ENCODE data around the gene MUC2.

MUC2 gene

DNA sequence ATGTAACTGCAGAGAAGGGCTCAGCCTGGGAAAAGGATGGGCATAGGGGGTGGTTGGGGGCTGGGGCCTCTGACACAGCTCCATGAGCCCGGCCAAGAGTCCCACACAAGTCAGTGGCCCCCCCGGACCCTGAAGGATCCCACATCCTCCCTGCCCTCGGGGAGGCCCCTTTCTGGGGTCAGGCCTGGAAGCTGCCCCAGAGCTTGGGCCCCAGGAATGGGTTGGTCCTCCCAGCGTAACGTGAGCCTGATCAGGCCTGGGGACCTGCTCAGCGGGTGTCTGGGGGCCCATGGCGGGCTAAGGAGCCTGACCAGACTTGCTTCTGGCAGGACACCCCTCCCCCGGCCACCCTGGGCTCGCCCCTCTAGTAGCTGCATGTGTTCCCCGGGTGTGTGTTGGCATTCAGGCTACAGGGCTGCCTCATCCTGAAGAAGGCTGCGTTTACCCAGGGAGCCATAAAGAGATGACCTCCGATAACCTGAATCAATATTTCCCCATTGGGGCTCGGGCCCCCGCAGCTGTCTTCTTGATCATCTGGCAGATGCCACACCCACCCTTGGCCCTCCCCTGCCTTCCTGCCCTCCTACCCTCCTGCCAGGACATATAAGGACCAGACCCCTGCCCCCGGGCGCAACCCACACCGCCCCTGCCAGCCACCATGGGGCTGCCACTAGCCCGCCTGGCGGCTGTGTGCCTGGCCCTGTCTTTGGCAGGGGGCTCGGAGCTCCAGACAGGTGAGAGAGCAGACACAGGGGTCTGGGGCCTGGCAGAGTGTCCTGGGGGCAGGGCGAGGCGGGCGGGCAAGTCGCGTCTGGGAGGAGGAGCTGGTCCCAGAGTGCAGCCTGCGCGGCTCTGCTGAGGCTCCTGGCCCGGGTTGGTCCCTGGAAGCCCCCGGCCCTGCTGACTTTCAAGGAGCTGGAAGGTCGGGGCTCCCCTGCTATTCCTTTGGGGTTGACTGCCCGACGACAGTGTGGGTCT, at the start of gene MUC2:
TSS of gene MUC2 (plus strand) at position 631 of the 978 bp plus-strand sequence.
- DNase-seq: no peak
- in situ Hi-C loops (cut with MboI; ENCODE audit: low pct_unique_long_range_greater_than_20kb, low sequenced_read_pairs): no loop called here

DNA sequence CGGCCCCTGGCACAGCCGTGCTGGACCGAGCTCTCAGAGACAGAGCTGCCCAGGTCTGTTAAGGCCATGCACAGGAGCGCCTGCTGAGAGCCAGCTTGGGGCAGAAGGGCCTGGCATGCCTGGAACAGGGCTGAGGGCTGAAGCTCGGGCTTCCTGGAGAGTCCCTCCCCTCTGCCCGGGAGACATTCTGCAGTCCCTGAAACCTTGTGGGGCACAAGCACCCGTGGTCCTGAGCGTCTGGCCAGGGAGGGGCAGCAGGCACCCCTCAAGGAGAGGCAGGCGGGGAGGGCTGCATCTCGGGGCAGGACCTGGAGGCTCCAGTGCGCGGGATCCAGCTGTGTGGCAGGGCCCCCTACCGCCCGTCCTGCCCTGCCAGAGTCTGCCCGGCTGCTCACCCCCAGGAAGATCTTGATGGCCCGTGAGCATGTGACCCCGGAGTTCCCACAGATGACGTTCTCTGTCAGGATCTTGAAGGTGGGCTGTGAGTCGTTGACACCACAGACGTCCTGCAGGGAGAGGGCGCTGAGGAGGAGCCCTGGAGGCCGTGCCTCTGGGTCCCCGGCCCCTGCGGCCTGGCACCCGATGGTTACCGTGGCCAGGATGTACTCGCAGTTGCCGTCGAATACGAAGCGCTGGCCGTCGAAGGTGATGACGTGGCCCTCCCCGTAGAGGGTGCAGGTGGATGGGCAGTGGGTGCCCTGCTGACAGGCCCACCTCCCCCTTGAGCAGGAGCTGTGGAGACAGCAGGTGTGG, 49.1 kb upstream of the MUC2 start:
- in situ Hi-C loops (cut with MboI; ENCODE audit: low pct_unique_long_range_greater_than_20kb, low sequenced_read_pairs): no loop called here
- no peak for DNase-seq

DNA sequence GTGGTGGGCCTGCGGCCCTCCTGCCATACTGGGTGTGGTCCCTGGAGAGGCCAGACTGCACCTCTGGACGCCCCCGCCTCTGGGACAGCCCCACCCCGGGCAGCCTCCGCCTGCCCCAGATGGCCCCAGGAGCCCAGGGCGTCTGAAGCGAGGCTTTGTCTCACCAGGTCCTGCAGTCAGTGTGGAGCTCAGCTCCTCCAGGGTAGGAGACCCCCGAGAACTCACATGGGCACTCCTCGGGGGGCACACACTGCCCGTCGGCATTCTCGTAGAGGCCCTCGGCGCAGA, 48.6 kb upstream of the MUC2 start:
- no peak for DNase-seq
- in situ Hi-C loops (cut with MboI; ENCODE audit: low pct_unique_long_range_greater_than_20kb, low sequenced_read_pairs): no loop called here

DNA sequence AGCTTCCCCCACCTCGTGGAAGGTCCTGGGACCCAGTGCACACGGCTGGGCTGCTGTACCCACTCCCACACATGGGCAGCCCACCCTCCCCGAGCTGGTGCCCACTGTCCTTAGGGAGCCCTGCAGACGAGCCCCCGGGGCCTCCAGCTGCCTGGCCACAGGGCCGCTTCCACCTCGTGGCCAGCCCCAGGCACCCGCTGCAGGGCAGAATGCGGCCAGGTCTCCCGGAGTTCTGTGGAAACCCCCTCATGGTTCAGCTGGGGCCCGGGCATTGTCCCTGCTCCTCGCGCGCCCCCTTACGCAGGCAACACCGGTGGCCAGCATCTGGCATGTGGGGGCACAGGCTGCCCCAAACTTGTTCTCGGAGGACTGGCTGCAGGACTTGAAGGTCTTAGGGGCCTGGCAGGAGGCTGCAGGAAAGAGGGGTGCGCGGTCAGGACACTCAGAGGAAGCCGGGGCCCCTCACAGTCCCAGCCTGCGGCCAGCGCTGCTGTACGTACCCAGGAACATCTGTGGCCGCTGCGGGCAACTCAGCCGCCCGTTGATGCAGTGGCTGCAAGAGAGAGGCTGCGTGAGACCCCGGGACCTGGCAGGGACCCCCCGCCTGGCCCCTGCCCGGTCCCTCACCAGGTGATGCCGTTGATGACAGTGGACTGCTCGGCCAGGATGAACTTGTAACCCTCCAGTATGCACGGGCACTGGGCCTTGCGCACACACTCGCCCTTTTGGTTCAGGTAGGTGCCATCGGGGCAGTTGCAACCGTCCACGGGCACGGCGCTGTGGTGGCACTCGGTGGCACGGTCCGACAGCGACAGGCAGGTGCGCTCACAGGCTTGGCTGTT, 47.8 kb upstream of the MUC2 start:
- in situ Hi-C loops (cut with MboI; ENCODE audit: low pct_unique_long_range_greater_than_20kb, low sequenced_read_pairs): no loop called here
- DNase-seq: no peak

DNA sequence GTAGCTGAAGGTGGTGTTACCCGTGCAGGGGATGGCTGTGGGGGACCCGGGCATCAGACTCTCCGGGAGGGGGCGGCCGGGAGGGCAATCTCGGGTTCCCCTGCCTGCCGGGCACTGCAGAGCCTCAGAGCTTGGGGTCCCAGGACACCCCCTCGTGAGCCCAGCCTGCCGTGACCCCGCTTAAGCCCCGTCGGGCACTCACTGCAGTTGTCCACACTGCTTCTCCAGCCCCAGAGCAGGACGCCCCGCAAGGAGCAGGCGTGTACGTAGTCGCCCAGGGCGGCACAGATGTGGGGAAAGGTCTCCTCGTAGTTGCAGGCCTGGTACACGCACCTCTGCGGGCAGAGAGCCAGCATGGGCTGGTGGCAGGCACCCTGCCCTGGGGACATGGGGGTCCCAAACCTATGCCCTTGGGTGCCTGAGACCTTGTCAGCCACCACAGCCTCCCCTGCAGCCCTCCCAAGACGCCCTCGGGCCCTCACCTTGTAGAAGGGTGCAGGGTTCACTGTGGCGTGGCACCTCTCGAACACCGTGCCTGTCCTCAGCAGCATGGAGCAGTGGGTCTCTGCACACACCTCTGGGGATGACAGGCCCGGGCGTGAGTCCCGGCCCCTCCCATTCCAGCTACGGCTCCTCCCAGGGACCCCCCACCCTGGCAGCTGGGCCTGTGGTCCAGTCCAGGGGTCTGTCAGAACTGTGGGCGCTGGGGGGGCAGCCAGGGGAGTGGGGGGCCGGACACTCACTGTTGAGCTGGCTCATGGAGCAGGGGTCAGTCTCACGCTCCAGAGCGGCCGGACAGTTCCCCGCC, 47.0 kb upstream of the MUC2 start:
- DNase-seq: no peak
- in situ Hi-C loops (cut with MboI; ENCODE audit: low pct_unique_long_range_greater_than_20kb, low sequenced_read_pairs): no loop called here

DNA sequence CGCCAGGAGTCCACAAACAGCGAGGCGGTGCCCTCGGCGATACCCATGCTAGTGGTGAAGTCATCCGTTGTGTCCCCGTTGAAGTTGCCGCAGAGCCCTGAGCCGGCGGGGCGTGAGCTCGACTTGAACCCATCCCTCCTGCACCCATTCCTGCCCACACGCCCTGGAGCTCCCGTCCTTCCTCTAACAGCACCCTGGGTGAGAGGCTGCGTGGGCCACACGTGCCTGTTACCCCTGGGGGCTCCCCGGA, 46.5 kb upstream of the MUC2 start:
- no peak for DNase-seq

DNA sequence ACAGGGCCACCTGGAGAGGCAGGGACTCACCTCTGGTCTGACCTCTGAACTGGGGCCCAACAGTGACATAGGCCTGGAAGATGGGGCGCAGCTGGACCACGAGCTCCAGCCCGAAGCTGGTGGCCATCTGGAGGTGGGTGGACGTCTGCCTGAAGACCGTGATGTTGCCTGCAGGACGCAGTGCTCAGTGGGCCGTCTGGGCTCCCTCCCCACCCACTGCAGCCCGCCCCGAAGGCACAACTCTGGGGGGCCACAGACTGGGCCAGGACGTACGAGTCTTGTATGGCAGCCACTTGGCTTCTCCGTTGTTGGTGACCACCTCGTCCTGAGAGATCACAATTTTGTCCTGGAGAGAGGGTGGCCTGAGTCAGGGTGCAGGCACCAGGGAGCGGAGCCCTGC, 46.1 kb upstream of the MUC2 start:
- no peak for DNase-seq
- in situ Hi-C loops (cut with MboI; ENCODE audit: low pct_unique_long_range_greater_than_20kb, low sequenced_read_pairs): no loop called here

More for the DNA sequence above, 46.5 kb upstream of the MUC2 start:
- in situ Hi-C loops (cut with MboI; ENCODE audit: low pct_unique_long_range_greater_than_20kb, low sequenced_read_pairs): no loop called here

DNA sequence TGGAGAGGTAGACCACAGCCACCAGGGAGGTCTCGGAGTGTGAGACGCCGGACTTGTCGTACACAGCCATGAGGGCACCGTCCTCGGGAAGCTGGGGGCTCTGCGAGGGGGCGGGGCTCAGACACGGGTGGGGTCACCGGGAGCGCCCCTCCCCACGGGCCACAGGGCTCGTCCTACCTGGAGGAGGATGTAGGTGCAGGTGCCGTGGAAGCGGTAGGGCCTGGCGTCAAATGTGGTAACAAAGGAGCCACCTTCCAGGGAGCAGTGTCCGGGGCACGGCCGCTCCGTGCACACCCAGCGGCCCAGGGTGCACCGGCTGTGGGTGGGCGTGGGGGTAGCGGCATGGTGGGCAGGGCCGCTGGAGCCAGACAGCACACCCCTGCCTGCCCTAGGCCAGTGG, 45.6 kb upstream of the MUC2 start:
- in situ Hi-C loops (cut with MboI; ENCODE audit: low pct_unique_long_range_greater_than_20kb, low sequenced_read_pairs): no loop called here
- no peak for DNase-seq

DNA sequence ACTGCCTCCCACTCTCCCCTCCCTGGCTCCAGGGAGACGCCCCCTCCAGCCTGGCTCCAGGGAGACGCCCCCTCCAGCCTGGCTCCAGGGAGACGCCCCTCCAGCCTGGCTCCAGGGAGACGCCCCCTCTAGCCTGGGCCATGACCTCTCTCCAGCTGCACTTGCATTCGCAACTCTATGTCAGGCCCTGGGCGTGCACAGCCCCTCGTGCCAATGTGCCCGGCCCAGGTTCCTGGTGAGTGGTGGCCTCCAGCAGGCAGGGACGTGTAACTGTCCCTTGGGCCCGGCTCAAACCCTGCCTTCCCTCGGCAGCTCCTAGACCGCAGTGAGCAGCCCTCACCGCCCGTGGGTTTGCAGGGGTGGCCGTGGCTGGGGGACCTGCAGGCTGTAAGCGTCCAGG, 45.0 kb upstream of the MUC2 start:
- in situ Hi-C loops (cut with MboI; ENCODE audit: low pct_unique_long_range_greater_than_20kb, low sequenced_read_pairs): no loop called here
- no peak for DNase-seq

DNA sequence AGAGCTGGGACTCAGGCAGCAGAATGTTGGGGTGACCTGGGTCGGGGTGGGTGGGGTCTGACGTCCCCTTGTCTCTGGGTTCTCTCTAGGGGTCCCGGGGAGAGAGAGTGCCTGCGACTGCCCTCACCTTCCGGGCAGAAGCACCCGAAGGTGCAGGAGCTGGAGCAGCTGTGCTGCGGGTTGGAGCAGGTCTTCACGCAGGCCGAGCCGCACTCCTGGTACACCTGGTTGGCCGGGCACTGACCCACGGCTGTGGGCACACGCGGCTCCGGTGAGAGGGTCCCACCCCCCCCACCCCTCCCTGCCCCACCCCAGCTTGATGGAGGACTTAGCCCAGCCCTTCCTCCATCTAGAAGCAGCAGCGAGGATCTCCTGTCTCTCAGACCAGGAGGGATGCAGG, 44.6 kb upstream of the MUC2 start:
- in situ Hi-C loops (cut with MboI; ENCODE audit: low pct_unique_long_range_greater_than_20kb, low sequenced_read_pairs): no loop called here
- DNase-seq: no peak

DNA sequence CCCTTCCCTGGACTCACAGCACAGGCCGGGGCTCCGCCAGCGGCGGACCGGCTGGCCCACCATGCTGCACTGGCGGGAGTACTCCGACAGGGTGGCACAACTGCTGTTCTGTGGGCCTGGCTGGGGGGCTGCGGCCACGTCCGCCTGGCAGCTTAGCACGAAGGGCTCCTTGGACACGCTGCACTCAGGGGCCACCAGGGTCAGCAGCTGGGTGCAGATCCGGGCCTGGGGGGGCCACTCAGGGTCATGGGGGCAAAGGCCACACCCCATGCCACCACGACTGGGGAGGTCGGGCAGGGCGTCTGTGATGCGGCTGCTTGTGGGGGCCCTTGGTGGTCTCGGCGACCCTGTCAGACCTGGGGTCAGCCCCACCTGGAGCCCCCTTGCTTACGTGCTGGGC, 44.1 kb upstream of the MUC2 start:
- in situ Hi-C loops (cut with MboI; ENCODE audit: low pct_unique_long_range_greater_than_20kb, low sequenced_read_pairs): no loop called here

DNA sequence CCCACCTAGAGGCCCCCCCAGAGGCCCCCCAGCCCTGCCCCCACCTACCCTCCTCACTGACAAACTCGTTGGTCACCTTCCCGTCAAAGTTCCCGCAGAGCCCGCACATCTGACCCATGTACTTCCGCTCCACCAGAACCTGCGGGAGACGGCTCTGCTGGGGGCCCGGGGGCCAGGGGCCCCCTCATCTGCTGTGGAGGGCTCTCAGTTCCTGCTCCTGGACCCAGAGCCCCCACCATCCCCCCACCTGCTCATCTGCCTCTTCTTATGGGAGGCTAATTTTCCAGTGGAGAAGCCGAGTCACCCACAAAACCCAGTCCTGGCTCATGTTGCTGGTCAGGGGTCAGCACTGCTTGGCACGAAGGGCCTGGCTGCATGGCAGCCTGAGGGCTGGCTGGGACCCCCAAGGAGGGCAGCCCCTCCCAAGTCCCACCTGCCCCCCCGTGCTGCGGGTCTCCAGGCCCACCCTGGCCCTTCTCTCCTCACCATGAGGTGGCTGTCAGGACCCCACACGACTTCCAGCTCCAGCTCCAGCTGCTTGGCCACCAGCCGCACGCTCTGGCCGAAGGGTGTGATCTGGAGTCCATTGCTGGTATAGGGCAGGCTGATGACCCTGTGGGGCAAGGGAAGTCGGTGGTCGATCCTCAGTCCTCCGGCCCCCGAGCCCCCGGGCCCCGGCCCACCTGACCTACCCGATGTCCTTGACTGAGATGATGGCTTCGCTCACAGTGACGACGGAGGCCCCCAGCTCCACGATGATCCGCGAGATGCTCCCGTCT, 43.4 kb upstream of the MUC2 start:
- in situ Hi-C loops (cut with MboI; ENCODE audit: low pct_unique_long_range_greater_than_20kb, low sequenced_read_pairs): no loop called here

More for the DNA sequence above, 44.1 kb upstream of the MUC2 start:
- no peak for DNase-seq

DNA sequence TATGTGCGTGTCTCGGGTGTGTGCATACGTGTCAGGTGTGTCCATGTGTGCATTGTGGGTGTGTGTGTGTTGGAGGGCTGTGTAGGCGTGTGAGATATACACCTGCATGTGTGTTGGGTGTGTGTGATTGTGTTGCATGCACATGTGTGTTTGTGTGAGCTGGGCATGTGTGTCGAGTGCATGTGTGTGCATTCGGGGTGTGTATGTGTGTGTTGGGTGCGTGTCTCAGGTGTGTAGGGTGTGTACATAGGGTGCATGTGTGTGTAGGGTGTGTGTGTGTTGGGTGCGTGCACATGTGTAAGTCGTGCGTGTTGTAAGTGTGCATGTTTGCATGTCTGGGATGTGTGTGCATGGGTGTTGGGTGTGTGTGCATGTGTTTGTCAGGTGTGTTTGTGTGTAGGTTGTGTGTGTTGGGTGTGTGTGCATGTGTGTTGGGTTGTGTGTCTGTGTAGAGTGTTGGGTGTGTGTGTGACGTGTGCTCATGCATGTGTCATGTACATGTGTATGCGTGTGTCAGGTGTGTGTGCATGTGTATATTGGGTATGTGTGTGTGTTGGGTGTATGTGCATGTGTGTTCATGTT, 42.3 kb upstream of the MUC2 start:
- DNase-seq: no peak
- in situ Hi-C loops (cut with MboI; ENCODE audit: low pct_unique_long_range_greater_than_20kb, low sequenced_read_pairs): no loop called here

More for the DNA sequence above, 43.4 kb upstream of the MUC2 start:
- DNase-seq: no peak

DNA sequence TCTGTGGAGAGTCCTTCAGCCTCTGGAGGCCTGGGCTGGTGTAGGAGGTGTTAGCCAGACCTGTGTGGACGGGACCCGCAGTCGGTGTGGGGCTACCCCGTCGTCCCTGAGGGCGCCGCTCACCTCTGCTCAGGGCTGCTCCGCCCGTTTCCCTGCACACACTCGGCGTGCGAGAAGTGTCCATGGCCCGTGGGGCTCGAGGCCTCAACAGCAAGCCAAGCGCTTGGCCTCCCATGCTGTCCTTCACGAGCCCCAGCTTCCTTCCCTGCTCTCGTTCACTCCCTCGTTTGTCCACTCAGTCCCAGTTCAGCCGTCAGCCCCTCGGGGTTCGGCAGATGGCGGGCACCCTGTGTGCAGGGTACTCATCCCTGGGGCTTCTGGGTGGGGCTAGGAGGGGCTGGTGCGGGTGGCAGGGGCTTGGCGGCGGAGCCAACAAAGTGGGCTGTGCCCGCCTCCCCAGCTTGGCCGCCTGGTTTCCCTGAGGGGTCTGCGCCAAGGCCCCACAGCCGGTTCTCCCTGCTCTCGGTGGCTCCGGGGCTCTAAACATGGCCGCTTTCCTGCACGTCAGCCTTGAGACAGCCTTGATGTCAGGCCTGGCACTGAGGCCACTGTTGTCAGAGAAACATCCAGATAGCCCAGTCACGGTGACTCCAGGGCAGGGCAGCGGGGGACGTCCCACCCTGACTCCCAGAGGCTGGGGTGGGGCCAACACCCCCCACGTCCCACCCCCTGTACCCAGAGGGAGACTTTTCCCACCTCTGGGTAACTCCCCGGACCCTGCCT, 41.5 kb upstream of the MUC2 start:
- in situ Hi-C loops (cut with MboI; ENCODE audit: low pct_unique_long_range_greater_than_20kb, low sequenced_read_pairs): no loop called here
- DNase-seq: no peak

DNA sequence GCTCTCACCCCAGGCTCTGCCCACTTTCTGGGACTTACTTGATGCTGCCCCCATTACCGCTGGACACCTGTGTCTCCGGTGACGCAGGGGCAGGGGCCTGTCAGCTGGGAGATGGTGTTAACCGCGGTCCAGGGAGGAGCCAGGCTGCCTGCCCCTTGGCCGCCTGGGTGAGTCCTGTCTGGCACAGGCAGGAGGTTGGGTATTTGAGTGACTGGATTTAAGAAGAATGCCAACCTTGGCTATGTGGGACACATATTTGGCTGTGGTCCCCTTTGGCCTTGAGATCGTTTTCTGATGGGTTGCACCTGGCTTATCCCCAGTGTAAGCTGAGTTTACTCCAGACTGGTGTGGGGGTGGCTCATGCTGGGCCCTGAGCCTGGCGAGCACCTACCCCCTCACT, 40.7 kb upstream of the MUC2 start:
- no peak for DNase-seq
- in situ Hi-C loops (cut with MboI; ENCODE audit: low pct_unique_long_range_greater_than_20kb, low sequenced_read_pairs): no loop called here

DNA sequence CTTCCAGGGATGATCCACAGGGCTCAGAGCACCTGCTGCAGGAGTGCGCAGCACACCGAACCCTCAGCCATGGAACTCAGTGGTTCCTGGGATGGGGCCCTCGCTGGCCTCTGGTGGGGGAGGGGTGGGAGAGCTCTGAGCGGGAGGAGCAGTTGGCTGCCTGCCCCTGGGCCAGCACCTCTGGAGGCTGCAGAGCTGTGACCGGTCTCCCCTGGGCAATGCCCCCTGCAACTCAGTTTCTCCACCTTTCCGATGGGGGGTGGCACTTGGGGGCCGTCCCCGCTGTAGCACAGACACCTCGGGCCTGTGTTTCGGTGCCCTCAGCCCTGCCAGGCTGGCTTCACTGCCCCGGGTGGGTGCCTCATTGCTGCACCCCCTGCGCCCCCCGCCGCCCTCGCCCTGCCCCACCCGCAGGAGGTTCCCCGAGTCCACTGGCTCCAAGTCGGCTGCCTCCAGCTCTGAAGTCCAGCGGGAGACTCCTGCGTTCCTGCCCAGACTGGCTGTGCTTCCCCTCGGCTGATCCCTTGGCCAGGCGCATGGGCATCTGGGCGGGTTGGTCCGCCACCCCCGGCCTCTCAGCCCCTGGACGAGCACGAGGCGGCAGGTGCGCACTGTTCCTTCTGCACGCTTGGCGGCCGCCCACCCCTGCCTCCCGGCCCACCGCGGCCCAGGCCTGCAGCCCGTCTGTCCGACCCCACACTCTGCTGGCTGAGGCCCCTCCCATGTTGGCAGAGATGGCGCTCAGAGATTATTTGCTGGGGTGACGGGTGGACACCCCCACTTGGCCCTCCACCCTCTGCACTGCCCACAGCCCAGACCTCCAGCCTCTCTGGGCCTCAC, 40.0 kb upstream of the MUC2 start:
- DNase-seq: no peak
- in situ Hi-C loops (cut with MboI; ENCODE audit: low pct_unique_long_range_greater_than_20kb, low sequenced_read_pairs): no loop called here

All from KBM-7 (cell line).